Measurements from ENCODE around the gene FAF1. TPM values are rescaled to one million over a fixed set of nuclear protein-coding genes. Genes with fewer than 3 reads are reported as not detected.

Gene FAF1
- total and polyA plus RNA-seq, 2 of the 8 experiments (the other 6 are each of a cell fraction or from before 2014, with no cell fraction given), result 10.8 to 65.9 TPM

DNA sequence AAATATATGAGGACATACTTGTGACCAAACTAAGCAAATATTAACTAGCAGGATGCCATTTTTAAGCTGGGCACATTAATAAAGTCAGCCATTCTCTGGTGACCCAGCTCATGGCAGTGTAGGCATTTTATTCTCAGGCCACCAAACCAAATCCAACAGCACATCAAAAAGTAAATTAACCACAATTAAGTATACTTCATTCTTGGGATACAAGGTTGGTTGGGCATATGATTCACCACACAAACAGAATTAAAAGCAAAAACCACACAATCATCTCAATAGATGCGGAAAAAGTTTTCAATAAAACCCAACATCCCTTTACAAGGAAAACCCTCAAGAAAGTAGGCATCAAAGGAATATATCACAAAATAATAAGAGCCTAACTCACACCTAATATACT, 101.3 kb downstream of the FAF1 start:
- Histone ChIP-seq H3K18ac (ENCODE audit: extremely low read depth, low read length) (no peak overlapping the region), H2BK20ac (ENCODE audit: low read length) (no peak overlapping the region), H3K79me2 (ENCODE audit: control insufficient read depth in 1 of 2, insufficient read depth in 2 of 2, low read length in 2 of 2) (peaks cover 0 to 40% of the 10 kb centered on the region in 2 experiments; a peak in 3 of 4 replicates), H3K14ac (ENCODE audit: insufficient read length) (no peak overlapping the region), H3K9ac (replicated peaks in 1 of 4; ENCODE audit: extremely low read depth in 1 of 4, low read depth in 3 of 4, low read length in 3 of 4) (no peak overlapping the region), H3K23ac (ENCODE audit: insufficient read length) (no peak overlapping the region), H4K20me1 (replicated peaks in 1 of 2; ENCODE audit: control insufficient read depth in 1 of 2, insufficient read depth in 2 of 2, low read length in 2 of 2) (no peaks in the 10 kb centered on the region), H3K4me3 (ENCODE audit: extremely low read depth in 1 of 4, insufficient read depth in 2 of 4, low read depth in 3 of 4, low read length in 4 of 4) (no peak overlapping the region), H2BK5ac (ENCODE audit: low read depth, low read length) (no peak overlapping the region), H3K4me1 (replicated peaks in 1 of 4; ENCODE audit: control insufficient read depth in 3 of 4, insufficient read depth in 4 of 4, low read length in 3 of 4) (no peaks in the 10 kb centered on the region), H3K56ac (replicated peaks; ENCODE audit: insufficient read length, low read depth, low read length) (no peak overlapping the region), H4K5ac (ENCODE audit: insufficient read length, low read depth, low read length) (no peak overlapping the region), H2BK12ac (ENCODE audit: low read depth, low read length) (no peak overlapping the region), H4K8ac (ENCODE audit: extremely low read depth, insufficient read depth, low read length) (no peak overlapping the region), H3K27me3 (replicated peaks in 1 of 4; ENCODE audit: control insufficient read depth in 3 of 4, extremely low read depth in 1 of 4, insufficient read depth in 3 of 4, low read length in 3 of 4) (no peaks in the 10 kb centered on the region), H3K79me1 (ENCODE audit: low read depth, low read length) (no peaks in the 10 kb centered on the region), H2BK120ac (replicated peaks; ENCODE audit: low read depth, low read length) (no peak overlapping the region), H4K91ac (replicated peaks; ENCODE audit: insufficient read length, low read length) (no peak overlapping the region), H3K27ac (ENCODE audit: low read depth, low read length) (no peak overlapping the region), H3K36me3 (ENCODE audit: control insufficient read depth in 2 of 4, insufficient read depth in 4 of 4, low read length in 3 of 4) (no peaks in the 10 kb centered on the region), H3K23me2 (ENCODE audit: low read depth, low read length) (no peaks in the 10 kb centered on the region), H3K4ac (replicated peaks; ENCODE audit: insufficient read length, low read depth, low read length) (no peak overlapping the region), H3K4me2 (ENCODE audit: insufficient read depth in 1 of 2, low read depth in 2 of 2, low read length in 2 of 2) (no peak overlapping the region), H2AFZ (ENCODE audit: low read length) (no peak overlapping the region), H2BK15ac (ENCODE audit: low read length) (no peak overlapping the region), H2AK5ac (ENCODE audit: low read depth, low read length) (no peak overlapping the region), H3K9me3 (ENCODE audit: insufficient read depth in 2 of 2, low read depth in 1 of 2, low read length in 1 of 2) (peaks cover 5% of the 10 kb centered on the region in 2 experiments; a peak in 3 of 4 replicates)
- POLR2A ChIA-PET (ENCODE audit: partially characterized antibody), result no interaction called here
- no peak for DNase-seq (ENCODE audit: low read depth in 1 of 2, low spot score in 2 of 2)
- CTCF ChIA-PET (ENCODE audit: partially characterized antibody), result interaction anchor here (1.1 to 2.1 kb wide), 2 partner anchors 11 to 14 kb away, joined by 3 to 5 read pairs; no protein-coding TSS in a partner anchor
- 94% methylated on average over 1 of the region's 1 CpG; no CpG with 5 or more reads in 1 of the 2 experiments for WGBS, 2 experiments (ENCODE audit: extremely low coverage in 1 of 2, insufficient coverage in 1 of 2, insufficient read length in 1 of 2, insufficient replicate concordance in 2 of 2, low coverage in 1 of 2, low lambda C conversion rate in 2 of 2, missing lambda C conversion rate in 1 of 2)
- no peak for FAIRE-seq
- TF ChIP-seq RAD21 (IDR thresholded peaks at IDR 0.05 in 1 of 2, conservative IDR thresholded peaks at IDR 0.05 in 1 of 2; ENCODE audit: low read depth in 2 of 2, low read length in 2 of 2) (no peak), E2F6 (IDR thresholded peaks at IDR 0.05) (no peak)

All from H1 (cell line).